HepG2 (cell line): Measurements from ENCODE around the gene ZFP36. TPM values are rescaled to one million over a fixed set of nuclear protein-coding genes. Genes with fewer than 3 reads are reported as not detected.

Experiments
- CBX1 ChIP-seq: IDR thresholded peaks from one replicate; pipeline ENCODE4 v1.6.1; 2016; ENCODE audit warnings: antibody characterized with exemption, low read depth
- FOXA3 ChIP-seq: IDR thresholded peaks from 2 replicates; pipeline ENCODE4 v1.6.1; 2016; ENCODE audit warnings: missing genetic modification reagents, missing compliant biosample characterization
- HOXA3 ChIP-seq: sonication (generic); formaldehyde crosslinking; IDR thresholded peaks from 2 replicates; pipeline ENCODE4 v1.5.0; 2020; ENCODE audit warnings: missing genetic modification reagents
- IKZF4 ChIP-seq: sonication (generic); formaldehyde crosslinking; IDR thresholded peaks from 2 replicates; pipeline ENCODE4 v1.5.1; 2020; ENCODE audit warnings: borderline replicate concordance, mild to moderate bottlenecking, low read depth, missing genetic modification reagents; ENCODE audit errors: not compliant biosample characterization
- IRX3 ChIP-seq: sonication (generic); formaldehyde crosslinking; IDR thresholded peaks from 2 replicates; pipeline ENCODE4 v1.8.1; 2023; ENCODE audit warnings: mild to moderate bottlenecking, low read depth, missing genetic modification reagents, borderline replicate concordance
- MAFG ChIP-seq: sonication (generic); formaldehyde crosslinking; IDR thresholded peaks from 2 replicates; pipeline ENCODE4 v1.5.1; 2020; ENCODE audit warnings: mild to moderate bottlenecking, missing genetic modification reagents
- MED13 ChIP-seq: sonication (generic); formaldehyde crosslinking; IDR thresholded peaks from 2 replicates; pipeline ENCODE4 v1.5.0; 2020; ENCODE audit warnings: missing genetic modification reagents
- MTF1 ChIP-seq: sonication (generic); formaldehyde crosslinking; IDR thresholded peaks from 2 replicates; pipeline ENCODE4 v1.5.0; 2020; ENCODE audit warnings: missing genetic modification reagents
- NFKBIZ ChIP-seq: IDR thresholded peaks from 2 replicates; pipeline ENCODE4 v1.6.1; 2018; ENCODE audit warnings: missing genetic modification reagents, missing compliant biosample characterization
- NFYC ChIP-seq: IDR thresholded peaks from 2 replicates; pipeline ENCODE4 v1.6.1; 2016; ENCODE audit warnings: missing genetic modification reagents, missing compliant biosample characterization
- PTBP1 ChIP-seq: fragments of 200-400 bp; formaldehyde crosslinking; IDR thresholded peaks from 2 replicates; pipeline ENCODE4 v1.6.1; 2018; ENCODE audit warnings: low read length, low read depth; ENCODE audit not compliant: poor library complexity, severe bottlenecking
- RAD21 ChIP-seq: fragments of 450-650 bp; formaldehyde crosslinking; IDR thresholded peaks from 2 replicates; pipeline ENCODE4 v1.5.0; 2020; ENCODE audit warnings: mild to moderate bottlenecking
- RFX1 ChIP-seq: fragments of 450-650 bp; IDR thresholded peaks from 2 replicates; pipeline ENCODE4 v1.6.1; 2017
- SCMH1 ChIP-seq: sonication (generic); formaldehyde crosslinking; IDR thresholded peaks from 2 replicates; pipeline ENCODE4 v1.9.0; 2021; ENCODE audit warnings: missing genetic modification reagents, mild to moderate bottlenecking, borderline replicate concordance
- SNAI1 ChIP-seq: sonication (generic); formaldehyde crosslinking; IDR thresholded peaks from 2 replicates; pipeline ENCODE4 v1.5.0; 2020; ENCODE audit warnings: mild to moderate bottlenecking, missing genetic modification reagents, borderline replicate concordance
- TCF12 ChIP-seq, 2 experiments: fragments of 450-650 bp in 1 of 2; sonication (generic) in 1 of 2; formaldehyde crosslinking in 1 of 2; IDR thresholded peaks; 2 replicates each; pipeline versions ENCODE4 v1.6.1 to v1.8.0; 2017 to 2022; ENCODE audit warnings: antibody characterized with exemption in 1 of 2, mild to moderate bottlenecking in 1 of 2, missing genetic modification reagents in 1 of 2, moderate library complexity in 1 of 2
- TEAD3 ChIP-seq: optimal IDR thresholded peaks from 2 replicates; pipeline ENCODE3; 2016; ENCODE audit warnings: borderline replicate concordance
- XBP1 ChIP-seq: sonication (generic); formaldehyde crosslinking; IDR thresholded peaks from 2 replicates; pipeline ENCODE4 v1.5.0; 2020; ENCODE audit warnings: missing genetic modification reagents
- ZBTB1 ChIP-seq: sonication (generic); formaldehyde crosslinking; IDR thresholded peaks from 2 replicates; pipeline ENCODE4 v1.4.0; 2020; ENCODE audit warnings: missing genetic modification reagents, borderline replicate concordance
- ZNF225 ChIP-seq: sonication (generic); formaldehyde crosslinking; IDR thresholded peaks from 2 replicates; pipeline ENCODE4 v1.4.0; 2020; ENCODE audit warnings: mild to moderate bottlenecking, missing genetic modification reagents
- ZNF30 ChIP-seq: sonication (generic); formaldehyde crosslinking; IDR thresholded peaks from 2 replicates; pipeline ENCODE4 v1.5.0; 2020; ENCODE audit warnings: mild to moderate bottlenecking, missing genetic modification reagents
- ZNF350 ChIP-seq: sonication (generic); formaldehyde crosslinking; IDR thresholded peaks from 2 replicates; pipeline ENCODE4 v1.4.0; 2020; ENCODE audit warnings: mild to moderate bottlenecking, low read depth, missing genetic modification reagents, borderline replicate concordance
- polyA plus RNA-seq, 8 experiments: library from polyadenylated mRNA; depleted of rRNA in 3 of 8; stranded (reverse) in 7 of 8; unstranded in 1 of 8; fragments of >200 nt; fragmentation: Illumina TruSeq in 4 of 8; extraction: Trizol in 4 of 8; gene quantifications; 2 replicates each; pipeline versions ENCODE4 v1.2.1 to v1.2.3, GENCODE V29; 2011 to 2016; ENCODE audit warnings: low read depth in 4 of 8, missing spikeins in 1 of 8, mixed read lengths in 1 of 8; ENCODE audit not compliant: insufficient read depth in 1 of 8
- total RNA-seq, 5 experiments: library from RNA; depleted of rRNA; stranded (reverse); fragments of >200 nt; fragmentation: Illumina TruSeq; extraction: Trizol; gene quantifications; 2 replicates each; pipeline ENCODE4 v1.2.3, GENCODE V29; 2016; ENCODE audit warnings: low read depth in 1 of 5
- TF ChIP-seq, protein P1 (sequence below): sonication (generic); formaldehyde crosslinking; conservative IDR thresholded peaks from 2 replicates; pipeline ENCODE4 v1.8.0; 2022; ENCODE audit warnings: mild to moderate bottlenecking, moderate library complexity, missing genetic modification reagents
- TF ChIP-seq, protein P2 (sequence below): IDR thresholded peaks from 2 replicates; pipeline ENCODE4 v1.6.1; 2012; ENCODE audit warnings: inconsistent platforms
- TF ChIP-seq, protein P3 (sequence below): sonication (generic); formaldehyde crosslinking; IDR thresholded peaks from 2 replicates; pipeline ENCODE4 v1.5.1; 2020; ENCODE audit warnings: missing genetic modification reagents, mild to moderate bottlenecking, borderline replicate concordance

Gene ZFP36
- total and polyA plus RNA-seq, 2 of the 13 experiments (the other 11 are each of a cell fraction or from before 2014, with no cell fraction given): 1.4 to 1.7 TPM

DNA sequence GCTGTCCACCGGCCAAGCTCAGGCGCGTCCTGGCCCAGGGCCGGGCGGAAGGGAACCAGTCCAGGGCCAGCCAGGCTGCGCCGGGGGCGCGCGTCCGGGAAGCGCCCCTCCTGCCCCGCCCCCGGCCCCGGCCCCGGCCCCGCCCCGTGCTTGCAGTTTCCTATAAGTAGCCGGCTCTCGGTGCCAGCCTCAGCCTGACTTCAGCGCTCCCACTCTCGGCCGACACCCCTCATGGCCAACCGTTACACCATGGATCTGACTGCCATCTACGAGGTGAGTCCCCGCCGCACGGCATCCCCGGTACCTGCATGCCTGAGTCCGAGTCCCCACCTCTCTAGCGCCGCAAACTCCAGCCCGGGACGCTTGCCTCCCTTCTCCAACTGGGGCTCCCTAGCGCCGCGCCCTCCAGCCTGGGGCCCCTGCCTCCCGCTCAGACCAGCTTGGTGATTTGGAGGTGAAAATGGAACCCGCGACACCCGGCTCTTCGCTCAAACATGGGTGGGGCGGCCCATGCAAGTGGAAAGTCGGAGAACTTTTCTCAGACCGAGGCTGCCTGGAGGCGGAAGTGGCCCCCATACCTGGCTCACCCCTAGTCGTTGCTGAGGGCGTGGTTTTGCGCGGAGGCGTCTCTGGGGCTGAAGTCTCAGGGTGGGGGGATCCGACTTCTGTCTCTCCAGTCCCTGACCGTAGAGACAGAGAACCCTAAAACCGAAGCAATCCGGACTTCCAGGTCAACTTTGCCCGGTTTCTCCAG, at the start of gene ZFP36 (continued):
- TF ChIP-seq, protein P1, sequence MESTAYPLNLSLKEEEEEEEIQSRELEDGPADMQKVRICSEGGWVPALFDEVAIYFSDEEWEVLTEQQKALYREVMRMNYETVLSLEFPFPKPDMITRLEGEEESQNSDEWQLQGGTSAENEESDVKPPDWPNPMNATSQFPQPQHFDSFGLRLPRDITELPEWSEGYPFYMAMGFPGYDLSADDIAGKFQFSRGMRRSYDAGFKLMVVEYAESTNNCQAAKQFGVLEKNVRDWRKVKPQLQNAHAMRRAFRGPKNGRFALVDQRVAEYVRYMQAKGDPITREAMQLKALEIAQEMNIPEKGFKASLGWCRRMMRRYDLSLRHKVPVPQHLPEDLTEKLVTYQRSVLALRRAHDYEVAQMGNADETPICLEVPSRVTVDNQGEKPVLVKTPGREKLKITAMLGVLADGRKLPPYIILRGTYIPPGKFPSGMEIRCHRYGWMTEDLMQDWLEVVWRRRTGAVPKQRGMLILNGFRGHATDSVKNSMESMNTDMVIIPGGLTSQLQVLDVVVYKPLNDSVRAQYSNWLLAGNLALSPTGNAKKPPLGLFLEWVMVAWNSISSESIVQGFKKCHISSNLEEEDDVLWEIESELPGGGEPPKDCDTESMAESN (CRISPR knock-in tag): 0 out of 2 replicates have a peak, but pooled peaks have one; percentile 29
- no peak for TF ChIP-seq ZBTB1 (CRISPR knock-in tag)
- TF ChIP-seq PTBP1: no peak
- no peak for TF ChIP-seq HOXA3 (CRISPR knock-in tag)
- no peak; the same call in 1 of the 2 replicates for TF ChIP-seq FOXA3 (CRISPR knock-in tag)
- TF ChIP-seq ZNF350 (CRISPR knock-in tag): no peak; the same call in 1 of the 2 replicates
- TF ChIP-seq SCMH1 (CRISPR knock-in tag): no peak
- TF ChIP-seq, protein P2, sequence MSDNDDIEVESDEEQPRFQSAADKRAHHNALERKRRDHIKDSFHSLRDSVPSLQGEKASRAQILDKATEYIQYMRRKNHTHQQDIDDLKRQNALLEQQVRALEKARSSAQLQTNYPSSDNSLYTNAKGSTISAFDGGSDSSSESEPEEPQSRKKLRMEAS: no peak
- 0 out of 2 replicates have a peak, but pooled peaks have one; percentile 22 for TF ChIP-seq RAD21 (CRISPR knock-in tag)
- TF ChIP-seq ZNF30: no peak
- TF ChIP-seq SNAI1: no peak
- TF ChIP-seq NFYC: no peak
- TF ChIP-seq TCF12 (IDR thresholded peaks at IDR 0.05): no peak
- no peak for TF ChIP-seq TCF12 (CRISPR knock-in tag; IDR thresholded peaks at IDR 0.05)
- TF ChIP-seq ZNF225 (CRISPR knock-in tag): no peak
- TF ChIP-seq, protein P3, sequence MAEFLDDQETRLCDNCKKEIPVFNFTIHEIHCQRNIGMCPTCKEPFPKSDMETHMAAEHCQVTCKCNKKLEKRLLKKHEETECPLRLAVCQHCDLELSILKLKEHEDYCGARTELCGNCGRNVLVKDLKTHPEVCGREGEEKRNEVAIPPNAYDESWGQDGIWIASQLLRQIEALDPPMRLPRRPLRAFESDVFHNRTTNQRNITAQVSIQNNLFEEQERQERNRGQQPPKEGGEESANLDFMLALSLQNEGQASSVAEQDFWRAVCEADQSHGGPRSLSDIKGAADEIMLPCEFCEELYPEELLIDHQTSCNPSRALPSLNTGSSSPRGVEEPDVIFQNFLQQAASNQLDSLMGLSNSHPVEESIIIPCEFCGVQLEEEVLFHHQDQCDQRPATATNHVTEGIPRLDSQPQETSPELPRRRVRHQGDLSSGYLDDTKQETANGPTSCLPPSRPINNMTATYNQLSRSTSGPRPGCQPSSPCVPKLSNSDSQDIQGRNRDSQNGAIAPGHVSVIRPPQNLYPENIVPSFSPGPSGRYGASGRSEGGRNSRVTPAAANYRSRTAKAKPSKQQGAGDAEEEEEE (CRISPR knock-in tag): peak; percentile 90; the same call in 1 of the 2 replicates
- no peak for TF ChIP-seq MAFG
- no peak for TF ChIP-seq RFX1
- TF ChIP-seq XBP1 (CRISPR knock-in tag): no peak
- no peak for TF ChIP-seq NFKBIZ
- no peak for TF ChIP-seq TEAD3
- no peak for TF ChIP-seq IKZF4
- TF ChIP-seq CBX1: peak; percentile 53
- TF ChIP-seq MED13 (CRISPR knock-in tag): 0 out of 2 replicates have a peak, but pooled peaks have one; percentile 49
- no peak for TF ChIP-seq MTF1 (CRISPR knock-in tag)
- no peak for TF ChIP-seq IRX3 (CRISPR knock-in tag)
